Loucy (cell line): ENCODE results near the gene PAX6.

ENCODE experiments used
- H2AFZ ChIP-seq: fragments of 200-600 bp; sonication (generic); 2 replicates; pipeline ENCODE4 v1.6.0; 2016; ENCODE audit warnings: antibody characterized with exemption, mild to moderate bottlenecking, low read length, moderate library complexity
- H3F3A ChIP-seq: fragments of 200-600 bp; 2 replicates; pipeline ENCODE4 v1.6.0; 2016; ENCODE audit warnings: antibody characterized with exemption, low read depth, mild to moderate bottlenecking
- H3K27me3 ChIP-seq: fragments of 200-600 bp; sonication (generic); 2 replicates; pipeline ENCODE4 v1.6.1; 2014; ENCODE audit warnings: low read length, mild to moderate bottlenecking; ENCODE audit not compliant: insufficient read depth, poor library complexity, severe bottlenecking
- H3K36me3 ChIP-seq: fragments of 200-600 bp; sonication (generic); 2 replicates; pipeline ENCODE4 v1.6.1; 2016; ENCODE audit warnings: low read length; ENCODE audit not compliant: insufficient read depth
- H3K4me1 ChIP-seq: fragments of 200-600 bp; sonication (generic); 2 replicates; pipeline ENCODE4 v1.5.1; 2014; ENCODE audit warnings: low read length, mild to moderate bottlenecking; ENCODE audit not compliant: insufficient read depth, poor library complexity, severe bottlenecking
- H3K4me2 ChIP-seq: fragments of 200-600 bp; sonication (generic); 2 replicates; pipeline ENCODE4 v1.6.0; 2014; ENCODE audit warnings: antibody characterized with exemption, low read length, low read depth, mild to moderate bottlenecking; ENCODE audit not compliant: poor library complexity, severe bottlenecking
- H3K4me3 ChIP-seq: fragments of 200-600 bp; sonication (generic); 2 replicates; pipeline ENCODE4 v1.5.1; 2014; ENCODE audit warnings: low read length, mild to moderate bottlenecking, mixed read lengths; ENCODE audit not compliant: poor library complexity, severe bottlenecking
- H3K79me2 ChIP-seq: fragments of 200-600 bp; sonication (generic); 2 replicates; pipeline ENCODE4 v1.6.1; 2014; ENCODE audit warnings: low read length; ENCODE audit not compliant: insufficient read depth
- H3K9ac ChIP-seq: fragments of 200-600 bp; sonication (generic); 2 replicates; pipeline ENCODE4 v1.6.0; 2014; ENCODE audit warnings: mild to moderate bottlenecking, low read depth, low read length, moderate library complexity; ENCODE audit not compliant: poor library complexity, severe bottlenecking
- H3K9me2 ChIP-seq: fragments of 200-600 bp; sonication (generic); replicated peaks from 2 replicates; pipeline ENCODE4 v1.6.1; 2016; ENCODE audit warnings: low read depth, low read length, mixed read lengths
- H3K9me3 ChIP-seq: fragments of 200-600 bp; sonication (generic); 2 replicates; pipeline ENCODE4 v1.6.1; 2014; ENCODE audit warnings: mild to moderate bottlenecking, antibody characterized with exemption, low read length, low read depth; ENCODE audit not compliant: insufficient read depth
- H4K20me1 ChIP-seq: fragments of 200-600 bp; sonication (generic); 2 replicates; pipeline ENCODE4 v1.6.0; 2014; ENCODE audit warnings: antibody characterized with exemption, low read length, mild to moderate bottlenecking; ENCODE audit not compliant: insufficient read depth, poor library complexity, severe bottlenecking
- EZH2phosphoT487 ChIP-seq: fragments of 200-600 bp; IDR thresholded peaks from 2 replicates; pipeline ENCODE4 v1.6.1; 2018; ENCODE audit warnings: antibody characterized with exemption, mild to moderate bottlenecking, moderate library complexity, borderline replicate concordance
- TF ChIP-seq, protein P1 (sequence below): fragments of 200-600 bp; sonication (generic); conservative IDR thresholded peaks from 2 replicates; pipeline ENCODE4 v1.5.1; 2014; ENCODE audit warnings: mild to moderate bottlenecking, antibody characterized with exemption, low read length

The PAX6 gene

DNA sequence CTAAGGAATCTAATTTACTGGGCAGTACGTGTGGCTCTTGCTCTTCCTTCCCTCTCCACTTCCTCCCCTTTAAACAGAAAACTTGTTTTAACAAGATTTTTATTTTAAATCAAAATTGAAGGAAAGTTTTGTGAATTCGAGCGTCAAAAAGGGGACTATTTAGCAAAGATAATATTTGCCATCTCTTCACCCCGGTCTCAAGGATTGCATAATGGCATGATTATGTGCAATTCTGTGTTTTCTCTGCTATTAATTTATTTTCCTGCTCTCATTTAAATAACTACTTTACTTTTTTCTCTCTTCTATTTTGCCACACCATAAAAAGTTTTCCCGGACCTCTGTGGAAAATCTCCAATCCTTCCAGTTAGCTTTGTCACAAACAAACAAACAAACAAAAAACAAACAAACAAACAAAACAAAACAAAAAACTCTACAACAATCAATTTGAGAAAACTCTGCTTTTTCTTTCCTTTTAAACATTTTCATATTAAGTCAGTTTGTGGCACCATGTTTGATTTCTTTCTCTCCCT lies 10.2 kb upstream of the PAX6 start:
- Histone ChIP-seq H3K9ac (no peak overlapping the region), H3K36me3 (no peaks in the 10 kb centered on the region), H2AFZ (no peak overlapping the region), H3K9me3 (no peaks in the 10 kb centered on the region), H3K4me1 (no peaks in the 10 kb centered on the region), H3K27me3 (no peaks in the 10 kb centered on the region), H3F3A (no peaks in the 10 kb centered on the region), H3K9me2 (no peaks in the 10 kb centered on the region), H3K79me2 (no peaks in the 10 kb centered on the region), H3K4me3 (no peak overlapping the region), H4K20me1 (no peaks in the 10 kb centered on the region), H3K4me2 (no peak overlapping the region)
- no peak for TF ChIP-seq EZH2phosphoT487
- TF ChIP-seq, protein P1, sequence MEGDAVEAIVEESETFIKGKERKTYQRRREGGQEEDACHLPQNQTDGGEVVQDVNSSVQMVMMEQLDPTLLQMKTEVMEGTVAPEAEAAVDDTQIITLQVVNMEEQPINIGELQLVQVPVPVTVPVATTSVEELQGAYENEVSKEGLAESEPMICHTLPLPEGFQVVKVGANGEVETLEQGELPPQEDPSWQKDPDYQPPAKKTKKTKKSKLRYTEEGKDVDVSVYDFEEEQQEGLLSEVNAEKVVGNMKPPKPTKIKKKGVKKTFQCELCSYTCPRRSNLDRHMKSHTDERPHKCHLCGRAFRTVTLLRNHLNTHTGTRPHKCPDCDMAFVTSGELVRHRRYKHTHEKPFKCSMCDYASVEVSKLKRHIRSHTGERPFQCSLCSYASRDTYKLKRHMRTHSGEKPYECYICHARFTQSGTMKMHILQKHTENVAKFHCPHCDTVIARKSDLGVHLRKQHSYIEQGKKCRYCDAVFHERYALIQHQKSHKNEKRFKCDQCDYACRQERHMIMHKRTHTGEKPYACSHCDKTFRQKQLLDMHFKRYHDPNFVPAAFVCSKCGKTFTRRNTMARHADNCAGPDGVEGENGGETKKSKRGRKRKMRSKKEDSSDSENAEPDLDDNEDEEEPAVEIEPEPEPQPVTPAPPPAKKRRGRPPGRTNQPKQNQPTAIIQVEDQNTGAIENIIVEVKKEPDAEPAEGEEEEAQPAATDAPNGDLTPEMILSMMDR = no peak

DNA sequence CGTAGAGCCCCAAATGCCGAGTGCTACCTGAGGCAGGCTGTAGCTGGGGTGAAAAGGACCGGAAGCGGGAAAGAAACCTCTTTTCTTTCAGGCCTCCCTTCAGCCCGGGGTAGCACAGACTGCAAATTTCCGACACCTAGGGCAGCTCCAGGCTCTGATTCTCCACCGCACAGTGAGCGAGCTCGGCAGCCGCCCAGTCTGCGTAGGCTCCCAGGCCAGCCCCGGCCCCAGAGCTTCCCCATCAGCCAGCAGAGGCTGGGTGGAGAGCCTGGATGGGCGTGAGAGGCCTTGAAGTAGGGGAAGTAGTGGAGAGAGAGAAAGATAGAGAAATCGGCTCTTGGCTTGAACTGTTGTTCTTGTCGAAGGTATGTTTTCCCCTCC lies 9.3 kb upstream of the PAX6 start:
- Histone ChIP-seq H3K9me3 (no peaks in the 10 kb centered on the region), H3K4me2 (no peak overlapping the region), H3K36me3 (no peaks in the 10 kb centered on the region), H4K20me1 (no peaks in the 10 kb centered on the region), H3K4me3 (no peak overlapping the region), H3K27me3 (no peaks in the 10 kb centered on the region), H3K4me1 (no peaks in the 10 kb centered on the region), H3F3A (no peaks in the 10 kb centered on the region), H3K79me2 (no peaks in the 10 kb centered on the region), H3K9me2 (no peaks in the 10 kb centered on the region), H3K9ac (no peak overlapping the region), H2AFZ (no peak overlapping the region)
- TF ChIP-seq EZH2phosphoT487 = no peak
- TF ChIP-seq, protein P1 = no peak

DNA sequence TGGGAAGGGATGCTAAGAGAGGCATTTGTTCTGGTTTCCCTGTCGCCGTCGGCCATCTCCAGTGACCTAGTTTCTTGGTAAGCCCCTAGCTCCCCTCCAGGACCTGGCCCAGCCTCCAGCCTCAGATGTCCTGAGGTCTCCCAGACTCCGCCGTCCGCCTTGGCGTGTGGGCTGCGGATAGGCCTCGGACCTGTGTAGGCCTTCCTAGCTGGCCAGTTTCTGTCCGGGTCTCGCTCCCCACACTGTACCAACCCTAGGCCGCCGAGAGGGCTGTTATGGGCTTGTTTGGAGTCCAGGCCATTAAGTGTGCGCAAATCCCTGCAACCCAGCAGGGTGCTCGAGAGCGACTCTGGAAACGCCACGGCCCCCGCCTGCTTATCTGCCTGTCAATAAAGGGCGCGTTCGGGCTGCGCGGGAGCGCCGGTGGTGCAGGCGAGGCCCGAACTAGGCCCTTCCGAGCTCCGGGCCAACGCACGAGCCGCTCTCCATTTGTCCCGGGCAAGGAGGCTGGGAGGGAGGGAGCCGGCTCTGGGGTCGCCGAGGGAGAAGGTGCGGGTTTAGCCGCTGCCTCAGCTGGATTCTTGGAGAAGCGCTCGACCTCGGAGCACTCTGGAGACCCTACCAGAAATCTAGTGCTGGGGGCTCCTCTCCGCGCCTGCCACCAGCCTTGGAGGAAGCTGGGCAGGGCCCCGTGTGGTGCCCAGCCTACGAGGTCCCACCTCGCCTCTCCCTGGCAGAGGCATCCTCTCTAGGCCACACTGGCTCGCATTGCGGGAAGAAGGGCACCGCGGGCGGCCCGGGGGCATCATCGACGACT lies 8.7 kb upstream of the PAX6 start:
- TF ChIP-seq, protein P1 = no peak
- no peak for TF ChIP-seq EZH2phosphoT487
- Histone ChIP-seq H3K27me3 (no peaks in the 10 kb centered on the region), H3K9me3 (no peaks in the 10 kb centered on the region), H4K20me1 (no peaks in the 10 kb centered on the region), H3K36me3 (no peaks in the 10 kb centered on the region), H3K79me2 (no peaks in the 10 kb centered on the region), H3K9me2 (no peaks in the 10 kb centered on the region), H3F3A (no peaks in the 10 kb centered on the region), H2AFZ (no peak overlapping the region), H3K4me3 (no peak overlapping the region), H3K4me1 (no peaks in the 10 kb centered on the region), H3K9ac (no peak overlapping the region), H3K4me2 (no peak overlapping the region)
